Gastroesophageal sphincter (tissue), 3 donors: ENCODE results near the gene CYB561A3.

Experiments
- CTCF ChIP-seq, 4 experiments: fragments of 200-600 bp in 2 of 4; fragments of 450-650 bp in 2 of 4; sonication (generic) in 1 of 4; IDR thresholded peaks; one replicate each; pipeline ENCODE4 v1.5.1; 2017 to 2019; ENCODE audit warnings: antibody characterized with exemption in 4 of 4, mild to moderate bottlenecking in 2 of 4, moderate library complexity in 2 of 4
- POLR2A ChIP-seq, 2 donors: fragments of 450-650 bp; IDR thresholded peaks; one replicate each; pipeline ENCODE4 v1.6.1; 2017; ENCODE audit warnings: antibody characterized with exemption in 2 of 2, mild to moderate bottlenecking in 2 of 2, moderate library complexity in 1 of 2
- POLR2AphosphoS5 ChIP-seq: sonication (generic); formaldehyde crosslinking; IDR thresholded peaks from one replicate; pipeline ENCODE4 v1.6.1; 2017; ENCODE audit warnings: antibody characterized with exemption

DNA sequence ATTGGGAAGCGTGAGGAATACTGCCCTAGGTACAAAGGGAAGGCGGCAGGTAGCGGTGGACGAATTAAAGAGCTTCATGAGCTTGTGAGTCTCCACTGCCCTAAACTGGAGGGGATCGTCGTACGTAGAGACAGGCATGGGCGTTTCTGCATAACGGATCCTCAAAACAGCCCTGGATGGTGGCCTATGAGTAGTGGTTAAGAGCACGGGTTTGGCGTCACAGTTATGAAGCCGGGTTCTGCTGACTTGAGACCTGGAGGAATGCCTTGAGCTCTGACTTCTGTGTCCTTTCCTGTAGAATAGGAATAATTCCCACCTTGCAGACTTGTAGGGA, 827 bp upstream of the CYB561A3 start:
- TF ChIP-seq CTCF (IDR thresholded peaks at IDR 0.05) (no peak), POLR2AphosphoS5 (no peak), POLR2A (IDR thresholded peaks at IDR 0.05) (no peak)
